ENCODE data around the gene EIF5A2.

DNA sequence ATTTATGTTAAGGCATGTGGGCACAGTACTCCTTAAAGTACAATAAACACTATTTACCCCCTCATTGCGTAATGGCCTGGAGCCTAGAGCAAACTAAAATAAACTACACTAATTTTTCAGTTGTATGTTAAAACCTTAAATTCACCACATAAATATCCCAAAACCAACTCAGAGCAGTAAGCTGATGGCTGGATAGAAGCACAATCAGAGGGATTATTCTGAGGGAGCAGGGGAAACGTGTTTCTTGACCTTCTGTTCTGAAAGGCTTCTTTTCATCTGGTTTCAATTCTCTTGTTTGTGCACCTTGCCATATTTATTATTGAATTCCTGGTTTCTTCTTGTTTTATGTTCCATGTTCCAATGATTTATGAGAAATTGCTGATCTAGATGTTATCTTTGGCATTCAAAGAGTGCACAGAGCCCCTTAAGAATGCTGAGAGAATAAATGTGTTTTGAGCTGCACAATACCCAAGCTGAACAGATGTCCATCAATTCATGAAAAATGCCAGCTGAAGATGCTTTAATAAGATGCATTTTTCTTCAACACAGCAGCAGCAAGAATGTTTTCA, 68.1 kb downstream of the EIF5A2 start:
- no peak for TF ChIP-seq POLR2AphosphoS5 (IDR thresholded peaks at IDR 0.05)
- TF ChIP-seq, protein P1, sequence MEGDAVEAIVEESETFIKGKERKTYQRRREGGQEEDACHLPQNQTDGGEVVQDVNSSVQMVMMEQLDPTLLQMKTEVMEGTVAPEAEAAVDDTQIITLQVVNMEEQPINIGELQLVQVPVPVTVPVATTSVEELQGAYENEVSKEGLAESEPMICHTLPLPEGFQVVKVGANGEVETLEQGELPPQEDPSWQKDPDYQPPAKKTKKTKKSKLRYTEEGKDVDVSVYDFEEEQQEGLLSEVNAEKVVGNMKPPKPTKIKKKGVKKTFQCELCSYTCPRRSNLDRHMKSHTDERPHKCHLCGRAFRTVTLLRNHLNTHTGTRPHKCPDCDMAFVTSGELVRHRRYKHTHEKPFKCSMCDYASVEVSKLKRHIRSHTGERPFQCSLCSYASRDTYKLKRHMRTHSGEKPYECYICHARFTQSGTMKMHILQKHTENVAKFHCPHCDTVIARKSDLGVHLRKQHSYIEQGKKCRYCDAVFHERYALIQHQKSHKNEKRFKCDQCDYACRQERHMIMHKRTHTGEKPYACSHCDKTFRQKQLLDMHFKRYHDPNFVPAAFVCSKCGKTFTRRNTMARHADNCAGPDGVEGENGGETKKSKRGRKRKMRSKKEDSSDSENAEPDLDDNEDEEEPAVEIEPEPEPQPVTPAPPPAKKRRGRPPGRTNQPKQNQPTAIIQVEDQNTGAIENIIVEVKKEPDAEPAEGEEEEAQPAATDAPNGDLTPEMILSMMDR (IDR thresholded peaks at IDR 0.05), result no peak
